ENCODE data around the gene SAMD14. TPM values are rescaled to one million over a fixed set of nuclear protein-coding genes. Genes with fewer than 3 reads are reported as not detected.
A peak's percentile ranks its signal among the peaks of the same experiment; 100 is the strongest.

Gene SAMD14
- total and polyA plus RNA-seq, 10 of the 15 experiments (the other 5 are each of a cell fraction or from before 2014, with no cell fraction given) = 0.06 to 1.7 (median 0.25) TPM; not detected in 3

DNA sequence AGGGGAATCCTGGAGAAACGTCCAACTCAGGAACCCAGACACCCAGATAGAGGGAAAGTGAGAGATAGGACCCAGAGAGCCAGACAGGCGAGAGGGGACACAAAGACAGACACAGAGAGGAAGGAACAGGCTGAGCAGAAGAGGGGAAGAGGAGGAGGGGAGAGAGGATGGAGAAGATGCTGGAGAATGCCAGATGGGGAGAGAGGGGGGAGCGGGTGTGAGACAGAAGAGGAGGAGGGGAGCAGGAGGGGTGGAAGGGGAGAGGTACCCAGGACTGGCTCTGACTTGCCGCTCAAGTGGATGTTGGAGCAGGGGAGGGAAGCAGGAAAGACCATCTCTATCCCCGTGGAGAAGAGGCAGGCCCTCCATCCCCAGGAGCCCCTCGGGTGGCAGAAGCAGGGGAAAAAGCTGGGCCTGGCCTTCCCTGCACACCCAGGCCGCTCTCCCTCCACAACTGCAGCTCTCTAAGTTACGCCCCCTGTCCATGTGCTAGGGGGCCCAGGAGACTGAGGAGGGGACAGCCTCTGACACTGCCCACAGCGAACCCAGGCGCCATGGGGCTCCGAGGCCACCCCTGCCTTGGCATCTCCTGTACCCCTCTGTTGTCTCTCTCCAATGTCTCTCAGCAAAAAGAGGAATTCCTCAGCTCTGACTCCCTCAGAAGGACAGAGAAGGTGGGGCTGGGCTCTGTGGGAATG is 15.7 kb upstream of the SAMD14 start:
- no peak for DNase-seq (ENCODE audit: low read depth, low spot score)
- Histone ChIP-seq H3K9me3 (replicated peaks; ENCODE audit: control insufficient read depth, insufficient read depth, low read length) (no peaks in the 10 kb centered on the region), H4K20me1 (ENCODE audit: control insufficient read depth, insufficient read depth) (peaks cover 6% of the 10 kb centered on the region), H2AFZ (ENCODE audit: control insufficient read depth, low read depth, low read length) (no peak overlapping the region), H3K4me3 (peak overlapping the region; percentile 95), H3K4me1 (ENCODE audit: control insufficient read depth, insufficient read depth, low read length) (peaks cover 46% of the 10 kb centered on the region), H3K4me2 (ENCODE audit: control insufficient read depth, insufficient read depth) (peak overlapping the region; percentile 96), H3K36me3 (ENCODE audit: control insufficient read depth in 2 of 2, insufficient read depth in 2 of 2, low read length in 1 of 2) (peaks cover 30 to 42% of the 10 kb centered on the region in 2 experiments), H3K9ac (ENCODE audit: control insufficient read depth, insufficient read depth, low read length) (peak overlapping the region; percentile 92), H3K27ac (ENCODE audit: control insufficient read depth, insufficient read depth) (no peak overlapping the region), H3K79me2 (ENCODE audit: control insufficient read depth, insufficient read depth, low read length) (peaks cover 87% of the 10 kb centered on the region), H3K27me3 (replicated peaks in 1 of 2; ENCODE audit: control insufficient read depth in 2 of 2, insufficient read depth in 2 of 2, low read length in 1 of 2) (no peaks in the 10 kb centered on the region)
- ATAC-seq = no peak
- ChIA-PET SMC1A (ENCODE audit: uncharacterized antibody, unreplicated experiment) (interaction anchor here (0.8 to 3.4 kb wide), 4 partner anchors 15 to 51 kb away, joined by 3 to 15 read pairs (median 8); partner anchors contain the start of gene PDK2), RAD21 (ENCODE audit: unreplicated experiment) (interaction anchor here (0.8 to 1.8 kb wide), 5 partner anchors 9 to 53 kb away, joined by 3 to 7 read pairs (median 4); no protein-coding TSS in a partner anchor), POLR2A (interaction anchor here (0.5 to 1.2 kb wide), 6 partner anchors 11 to 100 kb away, joined by 3 to 5 read pairs (median 4); no protein-coding TSS in a partner anchor), CTCF (interaction anchor here (0.7 to 9.3 kb wide), 10 partner anchors 9 to 481 kb away, joined by 3 to 99 read pairs (median 4); partner anchors contain the start of gene PDK2)
- no peak for FAIRE-seq
- intact Hi-C loops (cut with micrococcal nuclease; ENCODE audit: unreplicated experiment) = loop anchor here (5.0 kb wide), 1 partner anchor 48 kb away; the partner anchor contains the start of gene PDK2
- TF ChIP-seq IKZF2 (IDR thresholded peaks at IDR 0.05) = no peak
- TF ChIP-seq ZNF384 (IDR thresholded peaks at IDR 0.05; ENCODE audit: borderline replicate concordance, low read depth, low read length) = no peak
- peak; percentile 65; the same call in 1 of the 2 replicates for TF ChIP-seq HDGF (IDR thresholded peaks at IDR 0.05)
- peak; percentile 9; the same call in 1 of the 2 replicates for TF ChIP-seq POLR2A (IDR thresholded peaks at IDR 0.05; ENCODE audit: low read depth, low read length)
- BruUV-seq (replicated peaks) = no TSS peak
- 50% methylated on average over 8 of the region's 11 CpGs for WGBS (ENCODE audit: insufficient coverage, insufficient replicate concordance, low lambda C conversion rate, missing lambda C conversion rate)
- in situ Hi-C loops (cut with MboI) = no loop called here

All from GM12878 (cell line).